Activated B cell treated with CpG ODN at 0.5 μM for 24 hours (primary cell): Measurements from ENCODE around the gene XPNPEP1. TPM values are rescaled to one million over a fixed set of nuclear protein-coding genes. Genes with fewer than 3 reads are reported as not detected.

Experiments
- ATAC-seq: fragments of 200-7000 bp; cut with Tn5 transposase; one replicate; pipeline ENCODE4 v1.10.0; 2021; ENCODE audit warnings: low read depth, mild to moderate bottlenecking, moderate library complexity
- CTCF ChIA-PET: fragments of 350-600 bp; sonication (Branson Sonifier 250); formaldehyde crosslinking; loops from one replicate; lab custom pipeline; 2021; ENCODE audit warnings: antibody characterized with exemption; lab: Charles Lee
- POLR2A ChIA-PET: fragments of 350-600 bp; sonication (Branson Sonifier 250); formaldehyde crosslinking; loops from one replicate; lab custom pipeline; 2021; ENCODE audit warnings: antibody characterized with exemption; lab: Charles Lee
- DNase-seq: peaks from one replicate; pipeline ENCODE4 v3.0.0; 2022
- H3K27ac Mint-ChIP-seq: one replicate; pipeline ENCODE4 v1.8.0; 2020; ENCODE audit warnings: mixed read lengths
- H3K27me3 Mint-ChIP-seq: one replicate; pipeline ENCODE4 v1.8.0; 2021; ENCODE audit warnings: mixed read lengths
- H3K36me3 Mint-ChIP-seq: one replicate; pipeline ENCODE4 v1.8.0; 2021; ENCODE audit warnings: low read depth, mixed read lengths
- H3K4me1 Mint-ChIP-seq: one replicate; pipeline ENCODE4 v1.8.0; 2021; ENCODE audit warnings: mixed read lengths
- H3K4me3 Mint-ChIP-seq: one replicate; pipeline ENCODE4 v1.8.0; 2020; ENCODE audit warnings: mild to moderate bottlenecking, mixed read lengths
- H3K9me3 Mint-ChIP-seq: one replicate; pipeline ENCODE4 v1.8.0; 2020; ENCODE audit warnings: mixed read lengths
- CTCF ChIP-seq: fragments of 200-600 bp; IDR thresholded peaks from one replicate; pipeline ENCODE4 v1.8.0; 2022; ENCODE audit warnings: antibody characterized with exemption, mild to moderate bottlenecking
- intact Hi-C: fragments of 100-400 bp; cut with micrococcal nuclease; formaldehyde crosslinking; loops from one replicate; pipeline ENCODE4 v1.15.1; 2024
- total RNA-seq: library from RNA; stranded (reverse); gene quantifications from 2 replicates; pipeline ENCODE4 v1.2.3, GENCODE V29; 2022

Gene XPNPEP1
- total RNA-seq, 1 donor from 2014 or later, result 70.6 TPM

DNA sequence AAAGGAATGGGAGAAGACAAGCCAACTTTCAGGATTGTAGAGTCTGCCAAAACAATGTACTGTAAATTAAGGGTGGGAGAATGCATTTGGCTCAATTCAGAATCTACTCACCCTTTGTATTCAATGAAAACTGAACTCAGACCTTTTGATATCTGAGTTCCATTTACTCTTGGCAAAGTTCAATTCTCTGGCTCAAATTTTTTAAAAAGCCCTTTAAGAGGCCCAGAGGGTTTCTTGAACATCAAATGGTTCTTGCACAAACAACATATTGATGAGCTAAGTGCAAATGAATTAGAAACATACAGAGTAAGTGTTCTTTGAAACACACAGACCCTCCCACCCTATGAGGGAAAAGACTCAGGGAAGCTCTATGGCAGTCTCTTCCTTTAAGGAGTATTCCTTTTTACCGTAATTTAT, 5.2 kb upstream of the XPNPEP1 start:
- intact Hi-C loops, result no loop called here
- Mint-ChIP-seq H3K27me3 (peaks cover 13% of the 10 kb centered on the region), H3K4me1 (peaks cover 10% of the 10 kb centered on the region), H3K36me3 (no peaks in the 10 kb centered on the region), H3K9me3 (no peaks in the 10 kb centered on the region), H3K27ac (no peak overlapping the region), H3K4me3 (no peak overlapping the region)
- DNase-seq (no peak), ATAC-seq (no peak)
- ChIA-PET POLR2A (no interaction called here), CTCF (no interaction called here)
- no peak for TF ChIP-seq CTCF

DNA sequence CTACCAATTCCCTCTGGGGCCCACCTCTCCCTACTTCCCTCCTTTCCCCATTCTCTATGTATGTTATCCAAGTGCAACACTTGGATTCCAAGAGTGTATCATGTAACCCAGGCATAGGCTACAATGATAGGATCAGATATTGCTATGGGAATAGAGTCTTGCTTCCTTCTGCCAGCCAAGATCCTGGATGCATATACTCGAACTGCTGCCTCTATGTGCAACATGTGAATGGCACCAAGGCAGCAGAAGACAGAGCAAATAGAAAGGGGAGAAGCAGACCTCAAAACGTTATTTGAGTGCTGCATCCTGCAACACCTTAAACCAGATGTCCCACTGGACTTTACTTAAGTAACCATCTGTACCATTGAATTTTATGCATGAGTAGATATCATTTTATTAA, 3.5 kb upstream of the XPNPEP1 start:
- Mint-ChIP-seq H3K9me3 (no peaks in the 10 kb centered on the region), H3K4me1 (peaks cover 21% of the 10 kb centered on the region), H3K36me3 (peaks cover 1% of the 10 kb centered on the region), H3K27ac (no peak overlapping the region), H3K4me3 (no peak overlapping the region), H3K27me3 (peaks cover 8% of the 10 kb centered on the region)
- intact Hi-C loops, result no loop called here
- no peak for TF ChIP-seq CTCF
- DNase-seq (no peak), ATAC-seq (no peak)
- ChIA-PET CTCF (no interaction called here), POLR2A (no interaction called here)

DNA sequence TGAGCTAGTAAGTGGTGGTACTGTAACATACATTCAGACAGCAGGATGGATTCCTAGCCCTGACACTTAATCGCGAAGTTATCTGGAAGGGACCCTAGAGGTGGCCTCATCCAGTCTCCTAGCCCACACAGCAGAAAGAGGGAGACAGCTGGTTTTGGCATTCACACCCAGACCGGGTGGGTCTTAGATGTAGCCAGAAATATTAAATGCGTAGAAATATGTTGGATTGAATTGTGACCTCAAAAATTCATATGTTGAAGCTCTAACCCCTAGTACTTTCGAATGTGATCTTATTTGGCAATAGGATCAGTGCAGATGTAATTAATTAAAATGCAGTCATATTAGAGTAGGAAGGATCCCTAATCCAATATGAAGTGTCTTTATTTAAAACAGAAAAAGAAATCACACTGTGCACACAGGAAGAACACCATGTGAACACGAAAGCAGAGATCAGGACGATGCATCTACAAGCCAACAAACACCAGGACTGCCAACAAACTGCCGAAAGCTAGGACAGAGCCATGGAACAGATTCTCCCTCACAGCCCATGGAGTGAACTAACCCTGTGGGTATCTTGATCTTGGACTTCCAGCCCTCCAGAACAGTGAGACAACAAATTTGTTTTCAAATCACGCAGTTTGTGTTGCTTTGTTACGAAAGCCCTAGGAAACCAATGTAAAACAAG, 2.9 kb upstream of the XPNPEP1 start:
- DNase-seq, result no peak
- ATAC-seq, result no peak
- Mint-ChIP-seq H3K4me1 (peaks cover 27% of the 10 kb centered on the region), H3K27ac (no peak overlapping the region), H3K9me3 (no peaks in the 10 kb centered on the region), H3K36me3 (peaks cover 1% of the 10 kb centered on the region), H3K4me3 (no peak overlapping the region), H3K27me3 (peaks cover 7% of the 10 kb centered on the region)
- ChIA-PET CTCF (no interaction called here), POLR2A (no interaction called here)
- intact Hi-C loops, result no loop called here
- no peak for TF ChIP-seq CTCF

DNA sequence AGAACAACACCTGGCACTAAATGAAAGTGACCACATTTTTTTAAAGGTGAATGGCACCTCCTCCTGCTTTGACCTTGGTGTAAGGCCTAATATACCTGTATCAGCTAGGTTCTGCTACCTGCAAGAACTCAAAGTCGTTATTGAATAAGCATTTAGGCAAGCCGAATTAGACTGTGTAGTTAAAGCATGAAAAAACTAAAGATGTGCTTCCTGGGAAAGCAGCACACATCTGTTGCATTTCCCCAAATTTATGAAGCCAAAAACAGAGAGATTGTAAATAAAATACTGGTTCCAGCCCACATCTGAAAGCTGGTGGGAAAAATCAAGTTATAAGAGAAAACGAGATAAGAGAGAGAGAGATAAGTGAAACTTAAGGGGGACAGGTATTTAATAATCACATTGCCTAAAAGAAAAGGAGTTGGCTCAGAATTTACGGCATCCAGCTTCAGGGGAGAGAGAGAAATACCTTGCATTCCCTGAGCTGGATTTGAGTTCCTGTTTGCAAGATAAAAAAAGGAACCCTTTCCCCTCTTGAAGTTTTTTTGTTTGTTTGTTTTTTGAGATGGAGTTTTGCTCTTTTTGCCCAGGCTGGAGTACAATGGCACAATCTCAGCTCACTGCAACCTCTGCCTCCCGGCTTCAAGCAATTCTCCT, 1.8 kb upstream of the XPNPEP1 start:
- Mint-ChIP-seq H3K4me3 (no peak overlapping the region), H3K27me3 (peaks cover 2% of the 10 kb centered on the region), H3K27ac (no peak overlapping the region), H3K4me1 (peaks cover 34% of the 10 kb centered on the region), H3K36me3 (peaks cover 1% of the 10 kb centered on the region), H3K9me3 (no peaks in the 10 kb centered on the region)
- ChIA-PET CTCF (interaction anchor here (0.6 kb wide), 1 partner anchor 25 kb away, joined by 3 read pairs; no protein-coding TSS in a partner anchor), POLR2A (no interaction called here)
- DNase-seq (no peak), ATAC-seq (no peak)
- no peak for TF ChIP-seq CTCF
- intact Hi-C loops, result loop anchor here (5.0 kb wide), 2 partner anchors 577 to 642 kb away; partner anchors contain the start of gene SMC3

DNA sequence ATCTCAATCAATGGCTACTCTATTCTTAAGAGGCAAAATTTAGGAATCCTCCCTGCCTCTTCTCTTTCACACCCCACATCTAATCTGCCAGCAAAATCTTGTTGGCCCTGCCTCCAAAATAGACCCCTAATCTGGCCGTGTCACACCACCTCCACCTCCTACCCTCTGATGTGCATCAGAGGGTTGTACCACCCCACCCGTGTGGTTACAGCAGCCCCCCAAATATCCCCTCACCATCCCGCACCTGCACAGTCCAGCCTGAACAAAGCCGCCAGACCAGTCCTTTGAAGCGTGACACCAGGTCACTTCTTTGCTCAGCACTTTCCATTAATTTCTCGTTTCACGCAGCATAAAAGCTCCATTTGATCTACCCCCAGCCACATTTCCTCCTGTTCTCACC, 776 bp upstream of the XPNPEP1 start:
- Mint-ChIP-seq H3K36me3 (peaks cover 1% of the 10 kb centered on the region), H3K9me3 (no peaks in the 10 kb centered on the region), H3K4me1 (peaks cover 36% of the 10 kb centered on the region), H3K4me3 (peak overlapping the region; percentile 70), H3K27ac (peak overlapping the region; percentile 74), H3K27me3 (peaks cover 2% of the 10 kb centered on the region)
- TF ChIP-seq CTCF, result no peak
- no peak for ATAC-seq
- POLR2A ChIA-PET, result interaction anchor here (0.8 to 1.5 kb wide), 4 partner anchors 12 to 298 kb away, joined by 3 to 4 read pairs (median 3); no protein-coding TSS in a partner anchor
- DNase-seq, result no peak
- intact Hi-C loops, result loop anchor here (5.0 kb wide), 2 partner anchors 578 to 643 kb away; partner anchors contain the start of gene SMC3
- CTCF ChIA-PET, result interaction anchor here (0.6 kb wide), 1 partner anchor 26 kb away, joined by 3 read pairs; no protein-coding TSS in a partner anchor
